Parathyroid adenoma (tissue), 2 donors: Measurements from ENCODE around the gene GLB1L2.

Experiments
- H2AFZ ChIP-seq: fragments of 300-600 bp; sonication (generic); one replicate; pipeline ENCODE4 v1.7.0; 2017; ENCODE audit warnings: antibody characterized with exemption, mild to moderate bottlenecking
- H3K27ac ChIP-seq: fragments of 300-600 bp; sonication (generic); one replicate; pipeline ENCODE4 v1.7.0; 2017
- H3K27me3 ChIP-seq: fragments of 300-600 bp; sonication (generic); one replicate; pipeline ENCODE4 v1.7.0; 2017; ENCODE audit warnings: low read length; ENCODE audit not compliant: control insufficient read depth, insufficient read depth
- H3K36me3 ChIP-seq: fragments of 300-600 bp; sonication (generic); one replicate; pipeline ENCODE4 v1.7.0; 2017; ENCODE audit warnings: low read length; ENCODE audit not compliant: control insufficient read depth, insufficient read depth
- H3K4me1 ChIP-seq: fragments of 300-600 bp; sonication (generic); one replicate; pipeline ENCODE4 v1.7.0; 2017; ENCODE audit warnings: control low read depth
- H3K4me2 ChIP-seq: fragments of 300-600 bp; sonication (generic); one replicate; pipeline ENCODE4 v1.7.0; 2017; ENCODE audit warnings: low read length
- H3K4me3 ChIP-seq: fragments of 300-600 bp; sonication (generic); one replicate; pipeline ENCODE4 v1.7.0; 2017; ENCODE audit warnings: low read depth, low read length
- H3K79me2 ChIP-seq: fragments of 300-600 bp; sonication (generic); one replicate; pipeline ENCODE4 v1.7.0; 2017; ENCODE audit warnings: control low read depth
- H3K9ac ChIP-seq: fragments of 300-600 bp; sonication (generic); one replicate; pipeline ENCODE4 v1.7.0; 2017; ENCODE audit warnings: mild to moderate bottlenecking
- H3K9me3 ChIP-seq: fragments of 300-600 bp; sonication (generic); one replicate; pipeline ENCODE4 v1.7.0; 2017; ENCODE audit warnings: low read length; ENCODE audit not compliant: control insufficient read depth
- TF ChIP-seq, protein P1 (sequence below): fragments of 300-600 bp; sonication (generic); IDR thresholded peaks from one replicate; pipeline ENCODE4 v1.7.0; 2017; ENCODE audit warnings: antibody characterized with exemption, mild to moderate bottlenecking
- donor health status: primary hyperparathyroidism.

Gene GLB1L2

DNA sequence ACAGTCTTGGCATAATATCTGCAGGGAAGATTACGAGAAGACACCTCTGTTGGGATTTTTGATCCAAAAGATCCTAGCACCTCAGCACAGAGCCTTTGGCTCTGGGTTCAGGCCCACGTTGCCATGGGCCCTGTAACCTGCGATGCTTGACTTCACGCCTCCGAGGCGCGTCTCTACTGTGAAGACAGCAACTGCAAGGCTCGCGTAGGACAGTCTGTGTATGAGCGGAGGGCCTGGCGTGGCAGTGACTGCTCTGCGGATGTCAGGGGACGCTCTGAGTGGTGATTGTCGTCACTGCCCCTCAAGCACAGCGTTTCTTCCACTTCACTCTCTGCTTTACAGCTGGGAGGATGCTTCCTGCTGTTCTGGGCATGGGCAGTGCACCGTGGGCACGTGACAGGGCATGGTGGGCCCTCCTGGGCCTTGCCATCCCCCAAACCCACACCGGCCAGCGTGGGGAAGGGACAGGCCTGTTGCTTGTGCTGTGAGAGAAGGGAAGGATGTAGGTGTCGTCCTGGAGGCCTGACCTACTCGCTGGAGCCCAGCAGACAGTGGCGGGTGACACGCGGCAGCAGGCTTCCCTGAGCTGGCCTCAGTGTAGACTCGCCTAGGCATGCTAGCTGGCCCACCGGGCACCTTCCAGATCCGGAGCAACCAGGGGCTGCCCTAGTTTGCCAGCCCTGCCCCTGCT is 26.5 kb downstream of the GLB1L2 start:
- TF ChIP-seq, protein P1, sequence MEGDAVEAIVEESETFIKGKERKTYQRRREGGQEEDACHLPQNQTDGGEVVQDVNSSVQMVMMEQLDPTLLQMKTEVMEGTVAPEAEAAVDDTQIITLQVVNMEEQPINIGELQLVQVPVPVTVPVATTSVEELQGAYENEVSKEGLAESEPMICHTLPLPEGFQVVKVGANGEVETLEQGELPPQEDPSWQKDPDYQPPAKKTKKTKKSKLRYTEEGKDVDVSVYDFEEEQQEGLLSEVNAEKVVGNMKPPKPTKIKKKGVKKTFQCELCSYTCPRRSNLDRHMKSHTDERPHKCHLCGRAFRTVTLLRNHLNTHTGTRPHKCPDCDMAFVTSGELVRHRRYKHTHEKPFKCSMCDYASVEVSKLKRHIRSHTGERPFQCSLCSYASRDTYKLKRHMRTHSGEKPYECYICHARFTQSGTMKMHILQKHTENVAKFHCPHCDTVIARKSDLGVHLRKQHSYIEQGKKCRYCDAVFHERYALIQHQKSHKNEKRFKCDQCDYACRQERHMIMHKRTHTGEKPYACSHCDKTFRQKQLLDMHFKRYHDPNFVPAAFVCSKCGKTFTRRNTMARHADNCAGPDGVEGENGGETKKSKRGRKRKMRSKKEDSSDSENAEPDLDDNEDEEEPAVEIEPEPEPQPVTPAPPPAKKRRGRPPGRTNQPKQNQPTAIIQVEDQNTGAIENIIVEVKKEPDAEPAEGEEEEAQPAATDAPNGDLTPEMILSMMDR: no peak
- no peak overlapping the region for H3K27ac ChIP-seq
- no peak overlapping the region for H2AFZ ChIP-seq
- no peak overlapping the region for H3K4me2 ChIP-seq
- no peaks in the 10 kb centered on the region for H3K79me2 ChIP-seq
- H3K27me3 ChIP-seq: no peaks in the 10 kb centered on the region
- no peaks in the 10 kb centered on the region for H3K36me3 ChIP-seq
- peaks cover 3% of the 10 kb centered on the region for H3K4me1 ChIP-seq
- no peaks in the 10 kb centered on the region for H3K9me3 ChIP-seq
- no peak overlapping the region for H3K4me3 ChIP-seq
- no peak overlapping the region for H3K9ac ChIP-seq

DNA sequence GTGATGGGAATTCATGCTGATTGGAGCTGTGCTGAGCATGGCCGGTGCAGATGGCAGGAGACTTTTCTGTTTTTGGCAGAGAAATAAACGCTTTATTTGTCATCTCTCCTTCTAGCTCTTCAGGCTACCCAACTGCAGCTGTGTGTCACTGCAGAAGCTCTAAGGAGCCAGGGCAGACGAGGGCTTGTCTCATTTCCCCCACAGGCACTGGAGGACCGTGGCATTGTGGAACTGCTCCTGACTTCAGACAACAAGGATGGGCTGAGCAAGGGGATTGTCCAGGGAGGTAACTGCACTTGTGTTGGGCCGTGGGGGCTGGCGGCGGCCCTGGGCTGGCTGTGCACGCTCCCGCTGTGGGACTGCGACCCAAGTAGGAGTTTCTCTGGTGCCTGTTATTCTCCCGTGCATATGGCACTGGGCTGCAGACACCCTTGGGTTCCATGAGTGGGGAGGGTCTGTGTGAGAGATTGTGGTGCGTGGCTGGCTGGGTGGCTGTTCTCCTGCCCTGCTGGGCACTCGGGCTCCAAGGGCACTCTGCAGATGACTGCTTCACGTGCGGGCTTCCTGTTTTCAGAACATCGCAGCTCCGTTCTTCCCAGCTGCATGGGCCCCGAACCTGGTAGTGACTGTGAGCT is 27.2 kb downstream of the GLB1L2 start:
- no peaks in the 10 kb centered on the region for H3K9me3 ChIP-seq
- peaks cover 7% of the 10 kb centered on the region for H3K4me1 ChIP-seq
- TF ChIP-seq, protein P1: no peak
- H3K27ac ChIP-seq: no peak overlapping the region
- H2AFZ ChIP-seq: no peak overlapping the region
- H3K4me2 ChIP-seq: no peak overlapping the region
- H3K27me3 ChIP-seq: no peaks in the 10 kb centered on the region
- H3K79me2 ChIP-seq: no peaks in the 10 kb centered on the region
- H3K4me3 ChIP-seq: no peak overlapping the region
- no peak overlapping the region for H3K9ac ChIP-seq
- H3K36me3 ChIP-seq: no peaks in the 10 kb centered on the region

DNA sequence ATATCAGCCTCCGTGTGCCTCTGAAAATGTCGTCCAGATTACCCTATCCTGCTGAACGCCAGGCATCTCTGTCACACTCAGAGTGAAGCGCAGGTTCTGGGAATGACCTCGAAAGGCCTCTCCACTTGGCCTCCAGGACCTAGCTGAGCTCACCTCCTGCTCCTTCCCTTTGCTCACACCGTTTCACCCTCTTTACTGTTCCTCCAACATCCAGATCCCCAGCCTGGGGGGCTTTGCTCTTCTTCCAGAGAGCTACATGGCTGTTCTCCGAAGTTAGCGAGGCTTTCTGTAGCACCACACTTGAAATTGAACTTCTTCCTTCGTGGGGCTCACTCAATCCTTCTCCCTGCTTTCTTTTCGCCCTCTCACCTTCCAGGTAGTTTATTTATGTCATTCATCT is 27.9 kb downstream of the GLB1L2 start:
- Histone ChIP-seq H3K27ac (no peak overlapping the region), H2AFZ (no peak overlapping the region), H3K4me3 (no peak overlapping the region), H3K79me2 (no peaks in the 10 kb centered on the region), H3K27me3 (no peaks in the 10 kb centered on the region), H3K4me1 (peaks cover 11% of the 10 kb centered on the region), H3K36me3 (no peaks in the 10 kb centered on the region), H3K4me2 (no peak overlapping the region), H3K9ac (no peak overlapping the region), H3K9me3 (no peaks in the 10 kb centered on the region)
- TF ChIP-seq, protein P1: no peak

DNA sequence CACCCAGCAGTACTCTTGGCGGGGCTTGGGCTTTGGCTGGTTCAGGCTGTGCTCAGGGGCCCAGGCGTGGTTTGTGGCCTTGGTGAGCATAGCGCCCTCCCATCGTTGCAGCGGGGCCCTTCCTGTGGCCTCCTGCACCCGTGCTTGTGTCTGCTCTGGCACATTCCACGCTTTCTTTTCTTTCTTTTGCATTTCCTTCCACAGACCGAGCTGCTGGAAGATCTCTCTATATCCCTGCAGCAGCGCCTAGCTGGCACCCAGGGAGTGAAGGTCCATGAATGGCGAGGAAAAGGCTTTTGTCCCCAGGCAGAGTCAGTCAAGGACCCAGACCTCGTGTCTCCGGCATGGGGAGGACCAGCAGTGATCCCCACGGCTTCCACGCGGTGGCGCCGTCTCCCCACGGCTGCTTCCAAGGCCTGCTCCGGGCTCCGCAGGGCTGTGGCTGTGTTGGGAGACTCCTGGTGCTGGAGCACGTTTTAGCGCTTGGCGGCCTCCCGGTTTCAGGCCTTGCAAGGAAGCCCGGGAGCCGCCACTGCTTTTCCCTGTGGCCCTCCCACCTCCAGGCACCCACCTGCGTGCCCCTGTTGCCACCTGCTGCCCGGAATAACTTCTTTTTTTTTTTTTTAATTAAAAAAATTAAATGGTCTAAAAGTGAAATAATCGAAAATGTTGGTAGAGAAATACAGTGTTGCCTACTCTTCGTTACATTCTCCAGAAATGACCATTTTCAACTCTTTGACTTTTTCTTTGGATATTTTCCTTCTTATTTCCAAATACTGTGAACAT is 28.5 kb downstream of the GLB1L2 start:
- no peaks in the 10 kb centered on the region for H3K27me3 ChIP-seq
- TF ChIP-seq, protein P1: peak; percentile 79

More for the DNA sequence above, 28.5 kb downstream of the GLB1L2 start:
- Histone ChIP-seq H3K4me1 (peaks cover 11% of the 10 kb centered on the region), H3K4me3 (no peak overlapping the region), H3K9me3 (no peaks in the 10 kb centered on the region), H3K4me2 (no peak overlapping the region), H2AFZ (no peak overlapping the region), H3K79me2 (no peaks in the 10 kb centered on the region), H3K27ac (no peak overlapping the region), H3K9ac (no peak overlapping the region), H3K36me3 (no peaks in the 10 kb centered on the region)
